GM23338 (cell line): ENCODE results near the gene DPPA4. TPM values are rescaled to one million over a fixed set of nuclear protein-coding genes. Genes with fewer than 3 reads are reported as not detected.

Source experiments
- ATAC-seq: fragments of 200-7000 bp; cut with Tn5 transposase; 3 replicates; pipeline ENCODE4 v1.9.1; 2020
- DNase-seq: peaks from one replicate; pipeline ENCODE4 v3.0.0-alpha.2; 2015; ENCODE audit warnings: low spot score
- H2AFZ ChIP-seq: fragments of 200-600 bp; sonication (generic); 2 replicates; pipeline ENCODE4 v1.8.0; 2016; ENCODE audit warnings: antibody characterized with exemption, mild to moderate bottlenecking, moderate library complexity
- H3F3A ChIP-seq: fragments of 200-600 bp; sonication (generic); replicated peaks from 2 replicates; pipeline ENCODE4 v1.8.0; 2017; ENCODE audit warnings: antibody characterized with exemption, mixed run types, low read depth
- H3K27ac ChIP-seq: fragments of 200-600 bp; sonication (generic); 2 replicates; pipeline ENCODE4 v1.6.1; 2016; ENCODE audit warnings: low read depth
- H3K27me3 ChIP-seq: fragments of 200-600 bp; sonication (generic); 2 replicates; pipeline ENCODE4 v1.8.0; 2016; ENCODE audit warnings: mild to moderate bottlenecking, mixed run types, moderate library complexity; ENCODE audit not compliant: insufficient read depth
- H3K36me3 ChIP-seq: fragments of 200-600 bp; sonication (generic); 2 replicates; pipeline ENCODE4 v1.8.0; 2016; ENCODE audit warnings: mild to moderate bottlenecking; ENCODE audit not compliant: insufficient read depth
- H3K4me1 ChIP-seq: fragments of 200-600 bp; sonication (generic); 2 replicates; pipeline ENCODE4 v1.8.0; 2016; ENCODE audit warnings: mild to moderate bottlenecking, moderate library complexity; ENCODE audit not compliant: insufficient read depth
- H3K4me2 ChIP-seq: fragments of 200-600 bp; sonication (generic); 2 replicates; pipeline ENCODE4 v1.7.1; 2017; ENCODE audit warnings: mixed run types
- H3K4me3 ChIP-seq: fragments of 200-600 bp; sonication (generic); 2 replicates; pipeline ENCODE4 v1.6.1; 2016; ENCODE audit warnings: mixed run types
- H3K79me2 ChIP-seq: fragments of 200-600 bp; sonication (generic); replicated peaks from 2 replicates; pipeline ENCODE4 v1.8.0; 2017; ENCODE audit warnings: mild to moderate bottlenecking; ENCODE audit not compliant: insufficient read depth
- H3K9me2 ChIP-seq: fragments of 200-600 bp; sonication (generic); 2 replicates; pipeline ENCODE4 v1.8.0; 2017; ENCODE audit not compliant: insufficient read depth
- H4K20me1 ChIP-seq: fragments of 200-600 bp; sonication (generic); replicated peaks from 2 replicates; pipeline ENCODE4 v1.8.0; 2017; ENCODE audit warnings: mild to moderate bottlenecking; ENCODE audit not compliant: insufficient read depth
- H3K27ac Mint-ChIP-seq: 2 replicates; pipeline ENCODE4 v1.8.0; 2020; ENCODE audit warnings: inconsistent platforms, mild to moderate bottlenecking, moderate library complexity, mixed read lengths
- H3K27me3 Mint-ChIP-seq: 3 replicates; pipeline ENCODE4 v1.8.0; 2022; ENCODE audit warnings: low read depth, mild to moderate bottlenecking, moderate library complexity, mixed read lengths, inconsistent platforms; ENCODE audit not compliant: insufficient read depth, poor library complexity
- H3K36me3 Mint-ChIP-seq: 3 replicates; pipeline ENCODE4 v1.8.0; 2021; ENCODE audit warnings: low read depth, mild to moderate bottlenecking, inconsistent platforms, moderate library complexity, mixed read lengths
- H3K4me1 Mint-ChIP-seq: 3 replicates; pipeline ENCODE4 v1.8.0; 2020; ENCODE audit warnings: mild to moderate bottlenecking, inconsistent platforms, mixed read lengths
- H3K4me3 Mint-ChIP-seq: 3 replicates; pipeline ENCODE4 v1.8.0; 2021; ENCODE audit warnings: moderate library complexity, mild to moderate bottlenecking, inconsistent platforms, mixed read lengths
- H3K9me3 Mint-ChIP-seq: 3 replicates; pipeline ENCODE4 v1.8.0; 2020; ENCODE audit warnings: moderate library complexity, mild to moderate bottlenecking, inconsistent platforms, mixed read lengths
- CREB1 ChIP-seq: fragments of 250-450 bp; sonication (Bioruptor Pico); IDR thresholded peaks from 2 replicates; pipeline ENCODE4 v1.5.0; 2020; ENCODE audit warnings: low read depth, mild to moderate bottlenecking, moderate library complexity
- NANOG ChIP-seq: IDR thresholded peaks from 2 replicates; pipeline ENCODE4 v1.6.1; 2016; ENCODE audit warnings: antibody characterized with exemption, borderline replicate concordance
- POLR2AphosphoS5 ChIP-seq: IDR thresholded peaks from 2 replicates; pipeline ENCODE4 v1.6.1; 2016; ENCODE audit warnings: antibody characterized with exemption, low read depth
- STAT1 ChIP-seq: IDR thresholded peaks from one replicate; pipeline ENCODE4 v1.6.1; 2016; ENCODE audit warnings: antibody characterized with exemption; ENCODE audit not compliant: unreplicated experiment
- ZNF331 ChIP-seq: fragments of 250-450 bp; sonication (Bioruptor Pico); IDR thresholded peaks from 2 replicates; pipeline ENCODE4 v1.5.0; 2020; ENCODE audit warnings: low read depth, mild to moderate bottlenecking, moderate library complexity
- polyA plus RNA-seq: library from polyadenylated mRNA; unstranded; fragments of >200 nt; fragmentation: Nextera tagmentation; extraction: Ambion mirVana; gene quantifications from 2 replicates; pipeline ENCODE4 v1.2.1, GENCODE V29; 2016
- total RNA-seq: library from RNA; depleted of rRNA; stranded (reverse); fragments of >200 nt; shearing (Covaris generic); gene quantifications from 2 replicates; pipeline ENCODE4 v1.2.3, GENCODE V29; 2014
- TF ChIP-seq, protein P1 (sequence below): IDR thresholded peaks from one replicate; pipeline ENCODE4 v1.6.1; 2018; ENCODE audit warnings: antibody characterized with exemption; ENCODE audit not compliant: unreplicated experiment
- TF ChIP-seq, protein P2 (sequence below): fragments of 250-450 bp; sonication (Bioruptor Pico); IDR thresholded peaks from 2 replicates; pipeline ENCODE4 v1.5.0; 2020; ENCODE audit warnings: mild to moderate bottlenecking, moderate library complexity

DPPA4 gene
- total and polyA plus RNA-seq, 2 experiments from 2014 or later = 546 to 878 TPM

DNA sequence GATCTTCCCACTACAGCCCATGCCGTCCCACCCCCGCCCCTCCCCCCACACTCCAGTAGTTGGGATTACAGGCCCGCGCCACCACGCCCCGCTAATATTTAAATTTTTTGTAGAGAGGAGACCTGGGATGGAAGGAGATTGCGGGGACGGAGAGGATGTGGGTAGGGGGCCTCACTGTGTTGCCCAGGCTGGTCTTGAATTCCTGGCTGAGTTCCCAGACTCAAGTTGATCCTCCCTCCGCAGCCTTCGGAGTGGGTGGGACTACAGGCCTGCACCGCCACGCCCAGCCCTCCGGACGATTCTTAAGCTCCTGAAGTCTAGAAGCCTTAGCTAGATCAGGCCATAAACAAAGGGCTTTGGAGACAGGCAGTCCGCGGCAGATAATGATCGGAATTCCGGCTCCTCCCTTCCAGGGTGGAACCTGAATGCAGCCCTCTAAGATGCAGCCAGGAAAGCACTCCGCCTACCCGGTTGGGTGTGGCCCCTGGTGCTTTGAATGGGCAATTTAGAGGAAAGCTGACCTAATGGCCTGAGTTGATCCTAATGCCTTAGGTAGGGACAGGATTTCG is 21.1 kb downstream of the DPPA4 start, which contains the start of gene DPPA2:
DPPA2 (minus strand) TSS at position 356 of the 569 bp plus-strand sequence. CDS start 1,975 bp downstream, outside the sequence.
- Mint-ChIP-seq H3K27ac (peak within 1 kb of the TSS; percentile 89), H3K36me3 (no peaks in the 10 kb centered on the region; the same call in 2 of the 3 replicates), H3K4me3 (no peak within 1 kb of the TSS), H3K9me3 (no peaks in the 10 kb centered on the region), H3K27me3 (no peaks in the 10 kb centered on the region), H3K4me1 (peaks cover 34% of the 10 kb centered on the region)
- ATAC-seq (peak; percentile 93), DNase-seq (peak; percentile 98)
- peaks cover 2% of the 10 kb centered on the region; the same call in 1 of the 2 replicates for H3K36me3 ChIP-seq
- H3K4me1 ChIP-seq = peaks cover 38% of the 10 kb centered on the region
- H3K27me3 ChIP-seq = no peaks in the 10 kb centered on the region
- H2AFZ ChIP-seq = no peak within 1 kb of the TSS
- H3F3A ChIP-seq = no peaks in the 10 kb centered on the region
- H3K4me2 ChIP-seq = peak within 1 kb of the TSS; percentile 62
- H3K4me3 ChIP-seq = 0 out of 2 replicates have a peak within 1 kb of the TSS, but pooled peaks have one; percentile 0
- TF ChIP-seq POLR2AphosphoS5 (peak; percentile 34; the same call in 1 of the 2 replicates), NANOG (peak; percentile 13; the same call in 1 of the 2 replicates)
- TF ChIP-seq, protein P1, sequence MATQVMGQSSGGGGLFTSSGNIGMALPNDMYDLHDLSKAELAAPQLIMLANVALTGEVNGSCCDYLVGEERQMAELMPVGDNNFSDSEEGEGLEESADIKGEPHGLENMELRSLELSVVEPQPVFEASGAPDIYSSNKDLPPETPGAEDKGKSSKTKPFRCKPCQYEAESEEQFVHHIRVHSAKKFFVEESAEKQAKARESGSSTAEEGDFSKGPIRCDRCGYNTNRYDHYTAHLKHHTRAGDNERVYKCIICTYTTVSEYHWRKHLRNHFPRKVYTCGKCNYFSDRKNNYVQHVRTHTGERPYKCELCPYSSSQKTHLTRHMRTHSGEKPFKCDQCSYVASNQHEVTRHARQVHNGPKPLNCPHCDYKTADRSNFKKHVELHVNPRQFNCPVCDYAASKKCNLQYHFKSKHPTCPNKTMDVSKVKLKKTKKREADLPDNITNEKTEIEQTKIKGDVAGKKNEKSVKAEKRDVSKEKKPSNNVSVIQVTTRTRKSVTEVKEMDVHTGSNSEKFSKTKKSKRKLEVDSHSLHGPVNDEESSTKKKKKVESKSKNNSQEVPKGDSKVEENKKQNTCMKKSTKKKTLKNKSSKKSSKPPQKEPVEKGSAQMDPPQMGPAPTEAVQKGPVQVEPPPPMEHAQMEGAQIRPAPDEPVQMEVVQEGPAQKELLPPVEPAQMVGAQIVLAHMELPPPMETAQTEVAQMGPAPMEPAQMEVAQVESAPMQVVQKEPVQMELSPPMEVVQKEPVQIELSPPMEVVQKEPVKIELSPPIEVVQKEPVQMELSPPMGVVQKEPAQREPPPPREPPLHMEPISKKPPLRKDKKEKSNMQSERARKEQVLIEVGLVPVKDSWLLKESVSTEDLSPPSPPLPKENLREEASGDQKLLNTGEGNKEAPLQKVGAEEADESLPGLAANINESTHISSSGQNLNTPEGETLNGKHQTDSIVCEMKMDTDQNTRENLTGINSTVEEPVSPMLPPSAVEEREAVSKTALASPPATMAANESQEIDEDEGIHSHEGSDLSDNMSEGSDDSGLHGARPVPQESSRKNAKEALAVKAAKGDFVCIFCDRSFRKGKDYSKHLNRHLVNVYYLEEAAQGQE = no peak
- no peaks in the 10 kb centered on the region for H3K79me2 ChIP-seq
- no peaks in the 10 kb centered on the region for H3K9me2 ChIP-seq
- H4K20me1 ChIP-seq = no peaks in the 10 kb centered on the region
- peak within 1 kb of the TSS; percentile 71 for H3K27ac ChIP-seq

DNA sequence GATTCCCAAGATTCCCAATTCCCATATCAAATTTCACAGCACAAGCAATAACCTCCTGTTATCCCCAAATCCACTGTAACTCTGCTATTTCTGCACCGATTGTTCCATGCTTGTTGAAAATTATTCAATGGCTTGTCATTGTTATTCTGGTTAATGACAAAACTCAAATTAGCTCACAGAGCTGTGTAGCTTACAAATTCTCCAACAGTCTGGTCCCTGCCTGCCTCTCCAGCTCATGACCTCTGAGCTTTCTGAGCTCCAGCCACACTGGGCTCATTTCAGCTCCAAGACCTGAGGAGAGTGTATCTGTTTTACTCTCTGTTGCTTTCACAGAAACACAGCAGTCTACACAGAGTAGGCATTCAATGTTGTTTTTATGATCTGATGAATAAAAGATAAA is 24.3 kb downstream of the DPPA4 start:
- no peak for ATAC-seq
- H4K20me1 ChIP-seq = no peaks in the 10 kb centered on the region
- peaks cover 11% of the 10 kb centered on the region for H3K36me3 ChIP-seq
- H3K4me3 Mint-ChIP-seq = no peak overlapping the region
- H3K4me1 Mint-ChIP-seq = peaks cover 34% of the 10 kb centered on the region
- H3K27me3 ChIP-seq = no peaks in the 10 kb centered on the region
- H3K4me3 ChIP-seq = no peak overlapping the region
- peak overlapping the region; percentile 62 for H3K4me2 ChIP-seq
- H3K27ac Mint-ChIP-seq = no peak overlapping the region
- H3K9me2 ChIP-seq = no peaks in the 10 kb centered on the region
- H3K4me1 ChIP-seq = peaks cover 38% of the 10 kb centered on the region
- no peaks in the 10 kb centered on the region for H3F3A ChIP-seq
- H3K79me2 ChIP-seq = no peaks in the 10 kb centered on the region
- no peak for DNase-seq
- 0 out of 2 replicates have a peak overlapping the region, but pooled peaks have one; percentile 21 for H3K27ac ChIP-seq
- H3K36me3 Mint-ChIP-seq = peaks cover 4% of the 10 kb centered on the region; the same call in 2 of the 3 replicates
- no peaks in the 10 kb centered on the region for H3K27me3 Mint-ChIP-seq
- no peak overlapping the region for H2AFZ ChIP-seq
- H3K9me3 Mint-ChIP-seq = no peaks in the 10 kb centered on the region
- no peak for TF ChIP-seq STAT1
- no peak for TF ChIP-seq CREB1 (CRISPR knock-in tag)
- TF ChIP-seq NANOG = no peak
- no peak for TF ChIP-seq POLR2AphosphoS5
- no peak for TF ChIP-seq ZNF331
- TF ChIP-seq, protein P1 = no peak
- TF ChIP-seq, protein P2, sequence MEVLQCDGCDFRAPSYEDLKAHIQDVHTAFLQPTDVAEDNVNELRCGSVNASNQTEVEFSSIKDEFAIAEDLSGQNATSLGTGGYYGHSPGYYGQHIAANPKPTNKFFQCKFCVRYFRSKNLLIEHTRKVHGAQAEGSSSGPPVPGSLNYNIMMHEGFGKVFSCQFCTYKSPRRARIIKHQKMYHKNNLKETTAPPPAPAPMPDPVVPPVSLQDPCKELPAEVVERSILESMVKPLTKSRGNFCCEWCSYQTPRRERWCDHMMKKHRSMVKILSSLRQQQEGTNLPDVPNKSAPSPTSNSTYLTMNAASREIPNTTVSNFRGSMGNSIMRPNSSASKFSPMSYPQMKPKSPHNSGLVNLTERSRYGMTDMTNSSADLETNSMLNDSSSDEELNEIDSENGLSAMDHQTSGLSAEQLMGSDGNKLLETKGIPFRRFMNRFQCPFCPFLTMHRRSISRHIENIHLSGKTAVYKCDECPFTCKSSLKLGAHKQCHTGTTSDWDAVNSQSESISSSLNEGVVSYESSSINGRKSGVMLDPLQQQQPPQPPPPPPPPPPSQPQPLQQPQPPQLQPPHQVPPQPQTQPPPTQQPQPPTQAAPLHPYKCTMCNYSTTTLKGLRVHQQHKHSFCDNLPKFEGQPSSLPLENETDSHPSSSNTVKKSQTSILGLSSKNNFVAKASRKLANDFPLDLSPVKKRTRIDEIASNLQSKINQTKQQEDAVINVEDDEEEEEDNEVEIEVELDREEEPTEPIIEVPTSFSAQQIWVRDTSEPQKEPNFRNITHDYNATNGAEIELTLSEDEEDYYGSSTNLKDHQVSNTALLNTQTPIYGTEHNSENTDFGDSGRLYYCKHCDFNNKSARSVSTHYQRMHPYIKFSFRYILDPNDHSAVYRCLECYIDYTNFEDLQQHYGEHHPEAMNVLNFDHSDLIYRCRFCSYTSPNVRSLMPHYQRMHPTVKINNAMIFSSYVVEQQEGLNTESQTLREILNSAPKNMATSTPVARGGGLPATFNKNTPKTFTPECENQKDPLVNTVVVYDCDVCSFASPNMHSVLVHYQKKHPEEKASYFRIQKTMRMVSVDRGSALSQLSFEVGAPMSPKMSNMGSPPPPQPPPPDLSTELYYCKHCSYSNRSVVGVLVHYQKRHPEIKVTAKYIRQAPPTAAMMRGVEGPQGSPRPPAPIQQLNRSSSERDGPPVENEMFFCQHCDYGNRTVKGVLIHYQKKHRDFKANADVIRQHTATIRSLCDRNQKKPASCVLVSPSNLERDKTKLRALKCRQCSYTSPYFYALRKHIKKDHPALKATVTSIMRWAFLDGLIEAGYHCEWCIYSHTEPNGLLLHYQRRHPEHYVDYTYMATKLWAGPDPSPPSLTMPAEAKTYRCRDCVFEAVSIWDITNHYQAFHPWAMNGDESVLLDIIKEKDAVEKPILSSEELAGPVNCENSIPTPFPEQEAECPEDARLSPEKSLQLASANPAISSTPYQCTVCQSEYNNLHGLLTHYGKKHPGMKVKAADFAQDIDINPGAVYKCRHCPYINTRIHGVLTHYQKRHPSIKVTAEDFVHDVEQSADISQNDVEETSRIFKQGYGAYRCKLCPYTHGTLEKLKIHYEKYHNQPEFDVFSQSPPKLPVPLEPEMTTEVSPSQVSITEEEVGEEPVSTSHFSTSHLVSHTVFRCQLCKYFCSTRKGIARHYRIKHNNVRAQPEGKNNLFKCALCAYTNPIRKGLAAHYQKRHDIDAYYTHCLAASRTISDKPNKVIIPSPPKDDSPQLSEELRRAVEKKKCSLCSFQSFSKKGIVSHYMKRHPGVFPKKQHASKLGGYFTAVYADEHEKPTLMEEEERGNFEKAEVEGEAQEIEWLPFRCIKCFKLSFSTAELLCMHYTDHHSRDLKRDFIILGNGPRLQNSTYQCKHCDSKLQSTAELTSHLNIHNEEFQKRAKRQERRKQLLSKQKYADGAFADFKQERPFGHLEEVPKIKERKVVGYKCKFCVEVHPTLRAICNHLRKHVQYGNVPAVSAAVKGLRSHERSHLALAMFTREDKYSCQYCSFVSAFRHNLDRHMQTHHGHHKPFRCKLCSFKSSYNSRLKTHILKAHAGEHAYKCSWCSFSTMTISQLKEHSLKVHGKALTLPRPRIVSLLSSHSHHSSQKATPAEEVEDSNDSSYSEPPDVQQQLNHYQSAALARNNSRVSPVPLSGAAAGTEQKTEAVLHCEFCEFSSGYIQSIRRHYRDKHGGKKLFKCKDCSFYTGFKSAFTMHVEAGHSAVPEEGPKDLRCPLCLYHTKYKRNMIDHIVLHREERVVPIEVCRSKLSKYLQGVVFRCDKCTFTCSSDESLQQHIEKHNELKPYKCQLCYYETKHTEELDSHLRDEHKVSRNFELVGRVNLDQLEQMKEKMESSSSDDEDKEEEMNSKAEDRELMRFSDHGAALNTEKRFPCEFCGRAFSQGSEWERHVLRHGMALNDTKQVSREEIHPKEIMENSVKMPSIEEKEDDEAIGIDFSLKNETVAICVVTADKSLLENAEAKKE (CRISPR knock-in tag) = no peak
